ENCODE data around the gene PKP4.

The PKP4 gene

GRCh38 chr2:158546412-158547144 lies 89.8 kb downstream of the PKP4 start:
- no peak for DNase-seq (ENCODE audit: low spot score)

GRCh38 chr2:158553257-158553656 lies 96.5 kb downstream of the PKP4 start:
- no peak for DNase-seq (ENCODE audit: low spot score)

GRCh38 chr2:158554996-158555395 lies 98.2 kb downstream of the PKP4 start:
- DNase-seq (ENCODE audit: low spot score) = no peak

GRCh38 chr2:158556124-158556523 lies 99.4 kb downstream of the PKP4 start:
- DNase-seq (ENCODE audit: low spot score) = no peak

- DNase-seq (ENCODE audit: low spot score) = no peak
Measured at GRCh38 chr2:158557752-158558151, 101.0 kb downstream of the PKP4 start.

GRCh38 chr2:158559252-158559651 lies 102.5 kb downstream of the PKP4 start:
- DNase-seq (ENCODE audit: low spot score) = no peak

- DNase-seq (ENCODE audit: low spot score) = no peak
Measured at GRCh38 chr2:158560259-158560658, 103.5 kb downstream of the PKP4 start.

GRCh38 chr2:158561054-158561453 lies 104.3 kb downstream of the PKP4 start:
- no peak for DNase-seq (ENCODE audit: low spot score)

- DNase-seq (ENCODE audit: low spot score) = no peak
Measured at GRCh38 chr2:158567208-158567607, 110.5 kb downstream of the PKP4 start.

- no peak for DNase-seq (ENCODE audit: low spot score)
Measured at GRCh38 chr2:158569284-158569683, 112.5 kb downstream of the PKP4 start.

GRCh38 chr2:158570869-158571268 lies 114.1 kb downstream of the PKP4 start:
- no peak for DNase-seq (ENCODE audit: low spot score)

- DNase-seq (ENCODE audit: low spot score) = no peak
Measured at GRCh38 chr2:158573739-158574138, 117.0 kb downstream of the PKP4 start.

GRCh38 chr2:158575051-158575635 lies 118.4 kb downstream of the PKP4 start:
- no peak for DNase-seq (ENCODE audit: low spot score)

GRCh38 chr2:158577141-158577540 lies 120.4 kb downstream of the PKP4 start:
- no peak for DNase-seq (ENCODE audit: low spot score)

- DNase-seq (ENCODE audit: low spot score) = no peak
Measured at GRCh38 chr2:158578703-158579330, 122.1 kb downstream of the PKP4 start.

- DNase-seq (ENCODE audit: low spot score) = no peak
Measured at GRCh38 chr2:158579928-158580327, 123.2 kb downstream of the PKP4 start.

GRCh38 chr2:158580760-158581159 lies 124.0 kb downstream of the PKP4 start:
- DNase-seq (ENCODE audit: low spot score) = no peak

- no peak for DNase-seq (ENCODE audit: low spot score)
Measured at GRCh38 chr2:158582670-158583069, 125.9 kb downstream of the PKP4 start.

GRCh38 chr2:158583923-158584322 lies 127.2 kb downstream of the PKP4 start:
- no peak for DNase-seq (ENCODE audit: low spot score)

- no peak for DNase-seq (ENCODE audit: low spot score)
Measured at GRCh38 chr2:158586491-158586890, 129.7 kb downstream of the PKP4 start.

GRCh38 chr2:158589303-158589702 lies 132.6 kb downstream of the PKP4 start:
- no peak for DNase-seq (ENCODE audit: low spot score)

GRCh38 chr2:158598862-158599517 lies 142.2 kb downstream of the PKP4 start:
- no peak for DNase-seq (ENCODE audit: low spot score)

GRCh38 chr2:158599609-158600008 lies 142.9 kb downstream of the PKP4 start:
- DNase-seq (ENCODE audit: low spot score) = no peak
